Lung (tissue), 12 donors: ENCODE data around the gene KANSL1L. TPM values are rescaled to one million over a fixed set of nuclear protein-coding genes. Genes with fewer than 3 reads are reported as not detected.

Source experiments
- ATAC-seq: fragments of 200-7000 bp; cut with Tn5 transposase; one replicate; pipeline ENCODE4 v1.9.1; 2020; ENCODE audit warnings: moderate number of reproducible peaks; ENCODE audit not compliant: insufficient read depth, low FRiP score
- DNase-seq, 3 donors: peaks; one replicate each; pipeline ENCODE4 v3.0.0-alpha.2; 2013 to 2017
- H3K27ac ChIP-seq, 2 donors: one replicate each; pipeline ENCODE4 v1.5.1; 2013; ENCODE audit warnings: mild to moderate bottlenecking in 2 of 2, moderate library complexity in 2 of 2, control low read depth in 1 of 2, inconsistent platforms in 1 of 2, low read depth in 1 of 2, low read length in 1 of 2
- H3K27me3 ChIP-seq, 3 donors: one replicate each; pipeline ENCODE4 v1.5.1; 2013; ENCODE audit warnings: low read length in 2 of 3; ENCODE audit not compliant: control insufficient read depth in 3 of 3, insufficient read depth in 3 of 3
- H3K36me3 ChIP-seq, 4 donors: one replicate each; pipeline ENCODE4 v1.5.1; 2013; ENCODE audit warnings: low read length in 4 of 4, mild to moderate bottlenecking in 1 of 4, moderate library complexity in 1 of 4; ENCODE audit not compliant: control insufficient read depth in 4 of 4, insufficient read depth in 4 of 4
- H3K4me1 ChIP-seq, 5 donors: one replicate each; pipeline ENCODE4 v1.5.1; 2013; ENCODE audit warnings: low read length in 5 of 5, mild to moderate bottlenecking in 2 of 5, moderate library complexity in 1 of 5; ENCODE audit not compliant: control insufficient read depth in 5 of 5, insufficient read depth in 5 of 5
- H3K4me3 ChIP-seq: one replicate; pipeline ENCODE4 v1.5.1; 2013; ENCODE audit warnings: mild to moderate bottlenecking, control low read depth, moderate library complexity
- H3K9ac ChIP-seq, 2 donors: one replicate each; pipeline ENCODE4 v1.5.1; 2013; ENCODE audit warnings: low read length in 2 of 2, control low read depth in 1 of 2; ENCODE audit not compliant: insufficient read depth in 1 of 2
- H3K9me3 ChIP-seq, 4 donors: one replicate each; pipeline ENCODE4 v1.5.1; 2013; ENCODE audit warnings: low read length in 3 of 4, mild to moderate bottlenecking in 1 of 4, moderate library complexity in 1 of 4; ENCODE audit not compliant: control insufficient read depth in 4 of 4, insufficient read depth in 3 of 4
- WGBS, 2 donors: extraction: QIAGEN DNeasy Blood & Tissue Kit; methylation state at CpG; one replicate each; pipeline ENCODE4 v1.1.7; 2013; 5-methylcytosine and 5-hydroxymethylcytosine counted together
- polyA plus RNA-seq, 2 donors: library from polyadenylated mRNA; stranded (reverse); fragments of 200-250 nt; gene quantifications; one replicate each; pipeline ENCODE4 v1.2.1, GENCODE V29; 2013
- total RNA-seq, 2 donors: library from RNA; depleted of rRNA in 1 of 2; stranded (reverse); fragments of >200 nt in 1 of 2; gene quantifications; one replicate each; pipeline ENCODE4 v1.2.1, GENCODE V29; 2014 to 2021
- TF ChIP-seq, protein P1 (sequence below): IDR thresholded peaks from 2 replicates; pipeline ENCODE4 v1.5.1; 2012; ENCODE audit warnings: mild to moderate bottlenecking; ENCODE audit errors: control extremely low read depth, extremely low read depth
- donor health status: control.
- donor health status: control.
- donor health status: Bipolar disorder and iron deficiency.
- donor health status: healthy.
- donor health status: DM: yes; HTN: yes; CAD: no.

The KANSL1L gene
- total and polyA plus RNA-seq, 4 donors: 6.1 to 117 (median 17.0) TPM

DNA sequence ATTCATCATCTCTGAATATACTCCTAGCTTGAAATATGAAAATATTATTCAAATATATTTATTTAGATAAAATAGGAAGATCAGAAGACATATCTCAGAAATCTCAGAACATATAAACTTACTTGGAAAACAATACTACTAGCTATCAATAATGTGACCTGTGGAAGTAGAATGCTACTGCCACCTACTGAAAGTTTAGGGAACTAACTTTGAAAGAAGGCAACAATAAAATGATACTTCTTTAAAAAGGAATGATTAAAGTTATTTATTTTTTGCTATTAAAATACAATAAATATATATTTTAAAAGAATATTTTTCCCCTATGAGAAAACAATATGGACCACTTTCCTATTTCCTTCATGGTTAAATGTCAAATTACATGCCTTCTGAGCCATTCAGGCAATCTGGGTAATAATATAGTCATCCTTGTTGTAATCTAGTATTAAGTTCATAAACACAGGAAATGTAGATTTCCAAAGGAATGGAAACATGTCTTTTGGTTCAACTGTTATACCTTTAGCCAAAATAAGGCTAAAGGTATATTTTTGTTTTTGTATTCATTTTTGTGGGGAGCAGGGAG is 28.1 kb upstream of the KANSL1L start:
- H3K36me3 ChIP-seq: no peaks in the 10 kb centered on the region
- no peak for ATAC-seq
- peak in 2 of 3 donors; percentile 44 to 46 for DNase-seq

DNA sequence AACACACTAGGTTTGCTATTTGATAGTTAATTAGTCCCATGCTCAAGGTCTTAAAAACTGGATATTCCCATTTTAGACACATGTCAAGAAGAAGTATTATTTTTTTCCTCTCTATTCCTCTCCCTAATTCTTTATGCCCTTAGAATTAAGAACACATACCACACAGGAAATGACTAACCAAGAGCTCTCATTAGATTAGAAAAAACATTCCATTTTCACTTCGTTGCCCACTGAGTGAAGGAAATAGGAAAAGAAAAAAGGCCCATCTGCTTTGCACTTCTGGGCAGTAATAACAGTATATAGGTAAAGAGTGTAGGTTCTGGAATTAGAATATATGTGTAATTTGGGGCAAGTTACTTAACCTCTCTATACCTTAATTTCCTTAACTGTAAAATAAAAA is 27.1 kb upstream of the KANSL1L start:
- peaks cover 0 to 8% (median 0%) of the 10 kb centered on the region in 5 donors for H3K4me1 ChIP-seq
- TF ChIP-seq, protein P1, sequence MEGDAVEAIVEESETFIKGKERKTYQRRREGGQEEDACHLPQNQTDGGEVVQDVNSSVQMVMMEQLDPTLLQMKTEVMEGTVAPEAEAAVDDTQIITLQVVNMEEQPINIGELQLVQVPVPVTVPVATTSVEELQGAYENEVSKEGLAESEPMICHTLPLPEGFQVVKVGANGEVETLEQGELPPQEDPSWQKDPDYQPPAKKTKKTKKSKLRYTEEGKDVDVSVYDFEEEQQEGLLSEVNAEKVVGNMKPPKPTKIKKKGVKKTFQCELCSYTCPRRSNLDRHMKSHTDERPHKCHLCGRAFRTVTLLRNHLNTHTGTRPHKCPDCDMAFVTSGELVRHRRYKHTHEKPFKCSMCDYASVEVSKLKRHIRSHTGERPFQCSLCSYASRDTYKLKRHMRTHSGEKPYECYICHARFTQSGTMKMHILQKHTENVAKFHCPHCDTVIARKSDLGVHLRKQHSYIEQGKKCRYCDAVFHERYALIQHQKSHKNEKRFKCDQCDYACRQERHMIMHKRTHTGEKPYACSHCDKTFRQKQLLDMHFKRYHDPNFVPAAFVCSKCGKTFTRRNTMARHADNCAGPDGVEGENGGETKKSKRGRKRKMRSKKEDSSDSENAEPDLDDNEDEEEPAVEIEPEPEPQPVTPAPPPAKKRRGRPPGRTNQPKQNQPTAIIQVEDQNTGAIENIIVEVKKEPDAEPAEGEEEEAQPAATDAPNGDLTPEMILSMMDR: no peak
- H3K9me3 ChIP-seq: no peaks in the 10 kb centered on the region
- no peak overlapping the region for H3K4me3 ChIP-seq
- H3K27me3 ChIP-seq: peaks cover 0 to 2% (median 0%) of the 10 kb centered on the region in 3 donors
- no peak overlapping the region for H3K27ac ChIP-seq
- WGBS, 2 donors: 6 to 9% methylated on average over 1 of the region's 1 CpG
- DNase-seq (no peak), ATAC-seq (no peak)
- no peaks in the 10 kb centered on the region for H3K36me3 ChIP-seq
- no peak overlapping the region for H3K9ac ChIP-seq

More for the DNA sequence above, 28.1 kb upstream of the KANSL1L start:
- Histone ChIP-seq H3K27ac (no peak overlapping the region), H3K9ac (no peak overlapping the region), H3K4me3 (no peak overlapping the region), H3K4me1 (peaks cover 0 to 8% (median 0%) of the 10 kb centered on the region in 5 donors), H3K9me3 (no peaks in the 10 kb centered on the region), H3K27me3 (peaks cover 0 to 5% (median 0%) of the 10 kb centered on the region in 3 donors)
- TF ChIP-seq, protein P1: peak; percentile 38

DNA sequence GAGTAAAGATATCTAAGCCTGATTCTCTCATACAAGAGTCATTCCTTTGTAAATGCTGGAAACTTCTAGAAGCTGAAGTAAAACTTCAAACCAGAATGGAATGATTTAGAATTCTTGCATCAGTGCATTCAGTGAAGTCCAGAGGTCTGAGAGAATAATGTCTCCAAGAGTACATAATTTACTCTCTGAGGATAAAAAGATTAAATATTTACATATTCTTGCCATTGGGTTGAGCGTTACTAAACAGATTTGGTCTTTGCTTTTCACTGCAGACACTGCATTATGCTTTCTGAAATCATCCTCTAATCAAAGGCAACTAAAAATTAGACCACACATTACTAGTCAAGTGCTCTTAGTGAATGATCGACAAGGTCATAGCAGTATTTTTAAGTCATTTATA is 26.5 kb upstream of the KANSL1L start:
- 49 to 83% methylated on average over 2 of the region's 2 CpGs for WGBS, 2 donors
- Histone ChIP-seq H3K27me3 (peaks cover 0 to 2% (median 0%) of the 10 kb centered on the region in 3 donors), H3K4me3 (no peak overlapping the region), H3K36me3 (no peaks in the 10 kb centered on the region), H3K9me3 (no peaks in the 10 kb centered on the region), H3K4me1 (peaks cover 0 to 8% (median 0%) of the 10 kb centered on the region in 5 donors), H3K9ac (no peak overlapping the region), H3K27ac (no peak overlapping the region)
- DNase-seq (no peak), ATAC-seq (no peak)
- TF ChIP-seq, protein P1: no peak
